ENCODE results near the gene FNBP1. TPM values are rescaled to one million over a fixed set of nuclear protein-coding genes. Genes with fewer than 3 reads are reported as not detected.

FNBP1 gene
- total and polyA plus RNA-seq, 8 donors = 5.3 to 18.5 (median 7.1) TPM

DNA sequence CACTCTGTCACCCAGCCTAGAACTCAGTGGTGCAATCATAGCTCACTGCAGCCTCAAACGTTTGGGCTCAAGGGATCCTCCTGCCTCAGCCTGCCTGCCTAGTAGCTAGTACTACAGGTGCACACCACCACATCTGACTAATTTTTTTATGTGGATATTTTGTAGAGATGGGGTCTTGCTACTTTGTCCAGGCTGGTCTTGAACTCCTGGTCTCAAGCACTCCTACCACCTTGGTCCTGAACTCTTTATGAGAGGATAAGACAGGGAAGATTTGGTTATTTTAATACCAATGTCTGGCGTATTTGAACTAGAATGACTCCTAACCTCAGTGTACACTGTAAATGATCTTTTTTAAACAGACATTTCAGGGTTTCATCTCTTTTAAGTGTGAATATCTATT is 19.8 kb upstream of the FNBP1 start:
- ATAC-seq (no peak), FAIRE-seq (no peak), DNase-seq (no peak)
- Histone ChIP-seq H3K27ac (no peak overlapping the region), H3K4me3 (no peak overlapping the region), H3K36me3 (no peaks in the 10 kb centered on the region), H3K4me1 (no peaks in the 10 kb centered on the region), H3K9me3 (no peaks in the 10 kb centered on the region), H3K27me3 (no peaks in the 10 kb centered on the region)
- 63 to 78% methylated on average over 2 of the region's 2 CpGs for WGBS, 2 donors
- intact Hi-C loops (cut with DNase I) = loop anchor here in 1 of 3 donors (10.0 kb wide), 1 partner anchor 178 kb away; no protein-coding TSS in a partner anchor
- TF ChIP-seq, protein P1, sequence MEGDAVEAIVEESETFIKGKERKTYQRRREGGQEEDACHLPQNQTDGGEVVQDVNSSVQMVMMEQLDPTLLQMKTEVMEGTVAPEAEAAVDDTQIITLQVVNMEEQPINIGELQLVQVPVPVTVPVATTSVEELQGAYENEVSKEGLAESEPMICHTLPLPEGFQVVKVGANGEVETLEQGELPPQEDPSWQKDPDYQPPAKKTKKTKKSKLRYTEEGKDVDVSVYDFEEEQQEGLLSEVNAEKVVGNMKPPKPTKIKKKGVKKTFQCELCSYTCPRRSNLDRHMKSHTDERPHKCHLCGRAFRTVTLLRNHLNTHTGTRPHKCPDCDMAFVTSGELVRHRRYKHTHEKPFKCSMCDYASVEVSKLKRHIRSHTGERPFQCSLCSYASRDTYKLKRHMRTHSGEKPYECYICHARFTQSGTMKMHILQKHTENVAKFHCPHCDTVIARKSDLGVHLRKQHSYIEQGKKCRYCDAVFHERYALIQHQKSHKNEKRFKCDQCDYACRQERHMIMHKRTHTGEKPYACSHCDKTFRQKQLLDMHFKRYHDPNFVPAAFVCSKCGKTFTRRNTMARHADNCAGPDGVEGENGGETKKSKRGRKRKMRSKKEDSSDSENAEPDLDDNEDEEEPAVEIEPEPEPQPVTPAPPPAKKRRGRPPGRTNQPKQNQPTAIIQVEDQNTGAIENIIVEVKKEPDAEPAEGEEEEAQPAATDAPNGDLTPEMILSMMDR (IDR thresholded peaks at IDR 0.05) = no peak

DNA sequence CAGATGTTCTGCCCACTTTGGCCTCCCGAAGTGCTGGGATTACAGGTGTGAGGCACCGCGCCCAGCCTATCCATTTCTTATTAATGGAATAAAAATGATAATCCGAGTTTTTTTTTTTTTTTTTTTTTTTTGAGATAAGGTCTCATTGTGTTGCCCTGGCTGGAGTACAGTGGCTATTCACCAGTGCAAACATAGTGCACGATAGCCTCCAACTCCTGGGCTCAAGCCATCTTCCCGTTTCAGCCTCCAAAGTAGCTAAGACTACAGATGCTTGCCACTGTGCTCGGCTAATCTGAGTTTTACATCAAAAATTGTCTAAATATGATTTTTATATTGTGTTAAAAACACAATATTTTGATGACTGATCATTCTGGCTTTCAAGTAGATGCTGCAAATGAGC is 17.3 kb upstream of the FNBP1 start:
- H3K9me3 ChIP-seq = no peaks in the 10 kb centered on the region
- H3K4me3 ChIP-seq = no peak overlapping the region
- ATAC-seq = no peak
- no peaks in the 10 kb centered on the region for H3K36me3 ChIP-seq
- FAIRE-seq = no peak
- no peaks in the 10 kb centered on the region for H3K4me1 ChIP-seq
- WGBS, 2 donors = 48 to 57% methylated on average over 7 of the region's 7 CpGs
- no peaks in the 10 kb centered on the region for H3K27me3 ChIP-seq
- intact Hi-C loops (cut with DNase I) = loop anchor here in 1 of 3 donors (10.0 kb wide), 1 partner anchor 175 kb away; no protein-coding TSS in a partner anchor
- no peak for DNase-seq
- TF ChIP-seq, protein P1 (IDR thresholded peaks at IDR 0.05) = no peak
- no peak overlapping the region for H3K27ac ChIP-seq

DNA sequence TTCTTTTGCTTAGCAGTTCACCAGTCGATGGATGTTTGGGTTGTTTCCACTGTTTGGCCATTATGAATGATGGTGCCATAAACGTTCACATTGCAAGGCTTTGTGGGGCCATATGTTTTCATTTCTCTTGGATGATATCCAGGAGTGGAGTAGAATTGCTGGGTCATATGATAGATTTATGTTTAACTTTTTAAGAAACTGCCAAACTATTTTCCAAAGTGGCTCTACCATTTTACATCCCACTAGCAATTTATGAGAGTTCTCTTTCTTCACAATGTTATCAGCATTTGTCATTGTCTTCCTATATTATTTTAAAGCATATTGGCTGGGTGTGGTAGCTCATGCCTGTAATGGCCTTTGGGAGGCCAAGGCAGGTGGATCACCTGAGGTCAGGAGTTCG is 15.9 kb upstream of the FNBP1 start:
- ATAC-seq = no peak
- intact Hi-C loops (cut with DNase I) = no loop called here
- no peak overlapping the region for H3K27ac ChIP-seq
- no peak for DNase-seq
- H3K9me3 ChIP-seq = no peaks in the 10 kb centered on the region
- H3K36me3 ChIP-seq = no peaks in the 10 kb centered on the region
- no peak for FAIRE-seq
- TF ChIP-seq, protein P1 (IDR thresholded peaks at IDR 0.05) = no peak
- 45 to 58% methylated on average over 3 of the region's 3 CpGs for WGBS, 2 donors
- H3K27me3 ChIP-seq = no peaks in the 10 kb centered on the region
- H3K4me1 ChIP-seq = peaks cover 0 to 5% (median 0%) of the 10 kb centered on the region in 3 donors
- no peak overlapping the region for H3K4me3 ChIP-seq

DNA sequence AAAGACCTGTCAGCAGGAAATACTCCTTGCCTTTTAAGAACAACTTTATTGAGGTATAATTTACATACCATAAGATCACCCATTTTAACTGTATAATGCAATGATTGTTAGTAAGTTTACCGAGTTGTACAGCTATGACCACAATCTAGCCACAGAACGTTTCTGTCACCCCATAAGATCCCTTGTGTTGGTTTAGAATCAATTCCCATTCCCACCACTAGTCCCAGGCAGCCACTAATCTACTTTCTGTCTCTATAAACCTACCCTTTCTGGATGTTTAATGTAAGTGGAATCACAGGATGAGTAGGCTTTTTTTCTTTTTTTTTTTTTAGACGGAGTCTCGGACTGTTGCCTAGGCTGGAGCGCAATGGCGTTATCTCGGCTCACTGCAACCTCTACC is 15.2 kb upstream of the FNBP1 start:
- Histone ChIP-seq H3K4me3 (no peak overlapping the region), H3K27ac (no peak overlapping the region), H3K36me3 (no peaks in the 10 kb centered on the region), H3K27me3 (no peaks in the 10 kb centered on the region), H3K4me1 (peaks cover under 1 to 5% (median under 1%) of the 10 kb centered on the region in 3 donors), H3K9me3 (no peaks in the 10 kb centered on the region)
- ATAC-seq = no peak
- FAIRE-seq = no peak
- TF ChIP-seq, protein P1 (IDR thresholded peaks at IDR 0.05) = no peak
- intact Hi-C loops (cut with DNase I) = no loop called here
- DNase-seq = no peak
- WGBS, 2 donors = 88 to 91% methylated on average over 7 of the region's 7 CpGs

DNA sequence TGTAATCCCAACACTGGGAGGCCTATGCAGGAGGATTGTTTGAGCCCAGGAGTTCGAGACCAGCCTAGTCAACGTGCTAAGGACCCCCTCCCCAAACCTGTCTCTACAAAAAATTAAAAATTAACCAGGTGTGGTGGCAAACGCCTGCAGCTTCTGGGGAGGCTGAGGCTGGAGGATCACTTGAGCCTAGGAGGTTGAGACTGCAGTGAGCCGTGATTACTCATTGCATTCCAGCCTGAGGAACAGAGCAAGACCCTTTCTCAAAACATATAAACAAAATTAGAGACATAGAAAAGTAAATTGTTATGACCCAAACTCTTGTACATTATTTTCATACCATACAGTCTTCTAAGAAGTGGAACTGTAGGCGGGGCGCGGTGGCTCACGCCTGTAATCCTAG is 11.8 kb upstream of the FNBP1 start:
- H3K9me3 ChIP-seq = no peaks in the 10 kb centered on the region
- H3K27me3 ChIP-seq = no peaks in the 10 kb centered on the region
- peaks cover 5 to 10% (median 6%) of the 10 kb centered on the region in 3 donors for H3K4me1 ChIP-seq
- H3K4me3 ChIP-seq = peak overlapping the region; percentile 59 to 94 (median 74)
- intact Hi-C loops (cut with DNase I) = no loop called here
- 64% methylated on average over 8 of the region's 8 CpGs for WGBS, 2 donors
- no peak for ATAC-seq
- H3K36me3 ChIP-seq = no peaks in the 10 kb centered on the region
- DNase-seq = no peak
- FAIRE-seq = no peak
- H3K27ac ChIP-seq = no peak overlapping the region
- TF ChIP-seq, protein P1 (IDR thresholded peaks at IDR 0.05) = no peak

Measured in pancreas (tissue), 10 donors.